Spinal cord (tissue), 10 donors: Measurements from ENCODE around the gene TCF12. TPM values are rescaled to one million over a fixed set of nuclear protein-coding genes. Genes with fewer than 3 reads are reported as not detected.

ENCODE experiments used
- DNase-seq, 6 donors: peaks; one replicate each; pipeline versions ENCODE4 v3.0.0 to v3.0.0-alpha.2; 2013 to 2015; ENCODE audit warnings: low spot score in 6 of 6, low read depth in 4 of 6
- H3K27ac ChIP-seq: one replicate; pipeline ENCODE4 v1.5.1; 2013; ENCODE audit warnings: low read depth, low read length, control low read depth
- H3K27me3 ChIP-seq: one replicate; pipeline ENCODE4 v1.6.1; 2013; ENCODE audit warnings: low read length; ENCODE audit not compliant: control insufficient read depth, insufficient read depth
- H3K36me3 ChIP-seq: one replicate; pipeline ENCODE4 v1.6.1; 2013; ENCODE audit warnings: low read length; ENCODE audit not compliant: control insufficient read depth, insufficient read depth
- H3K4me1 ChIP-seq: one replicate; pipeline ENCODE4 v1.6.1; 2013; ENCODE audit warnings: low read length; ENCODE audit not compliant: control insufficient read depth, insufficient read depth
- H3K4me3 ChIP-seq: one replicate; pipeline ENCODE4 v1.5.1; 2013; ENCODE audit warnings: low read depth, low read length, control low read depth
- H3K9me3 ChIP-seq: one replicate; pipeline ENCODE4 v1.6.1; 2013; ENCODE audit warnings: low read length; ENCODE audit not compliant: control insufficient read depth, insufficient read depth
- WGBS: methylation state at CpG from one replicate; pipeline ENCODE4 v1.1.5; 2013; ENCODE audit warnings: missing lambda C conversion rate; ENCODE audit not compliant: insufficient coverage; 5-methylcytosine and 5-hydroxymethylcytosine counted together
- polyA plus RNA-seq, 2 donors: library from polyadenylated mRNA; unstranded; fragments of 120-200 nt; gene quantifications; one replicate each; pipeline ENCODE4 v1.2.1, GENCODE V29; 2013; ENCODE audit not compliant: insufficient read length in 2 of 2
- total RNA-seq, 2 donors: library from RNA; depleted of rRNA in 1 of 2; stranded (reverse); fragments of 120-200 nt in 1 of 2; fragments of >200 nt in 1 of 2; gene quantifications; one replicate each; pipeline versions ENCODE4 v1.2.3 to v1.2.4, GENCODE V29; 2013 to 2014
- donor health status: healthy.

Gene TCF12
- total and polyA plus RNA-seq, 4 donors: 88.8 to 183 (median 135) TPM

DNA sequence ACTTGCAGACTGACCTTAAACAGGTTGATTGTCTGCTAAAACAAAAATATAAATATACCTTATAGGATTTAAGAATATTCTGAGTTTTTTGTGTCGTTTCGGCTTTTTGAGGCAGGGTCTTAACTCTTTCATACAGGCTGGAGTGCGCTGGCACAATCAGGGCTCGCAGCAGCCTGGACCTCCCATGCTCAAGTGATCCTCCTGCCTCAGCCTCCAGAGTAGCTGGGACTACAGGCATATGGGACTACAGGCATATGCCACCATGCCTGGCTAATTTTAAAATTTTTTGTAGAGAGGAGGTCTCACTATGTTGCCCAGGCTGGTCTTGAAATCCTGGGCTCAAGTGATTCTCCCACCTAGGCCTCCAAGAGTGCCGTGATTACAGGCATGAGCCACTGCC, 113.9 kb downstream of the TCF12 start:
- WGBS: 96% methylated on average over 4 of the region's 5 CpGs

GRCh38 chr15:57033715-57034439, 115.4 kb downstream of the TCF12 start:
- 100% methylated on average over 1 of the region's 3 CpGs for WGBS

More for the DNA sequence above, 113.9 kb downstream of the TCF12 start:
- Histone ChIP-seq H3K27me3 (no peaks in the 10 kb centered on the region), H3K36me3 (no peaks in the 10 kb centered on the region), H3K4me3 (no peak overlapping the region), H3K27ac (no peak overlapping the region), H3K9me3 (no peaks in the 10 kb centered on the region), H3K4me1 (no peaks in the 10 kb centered on the region)
- no peak for DNase-seq

DNA sequence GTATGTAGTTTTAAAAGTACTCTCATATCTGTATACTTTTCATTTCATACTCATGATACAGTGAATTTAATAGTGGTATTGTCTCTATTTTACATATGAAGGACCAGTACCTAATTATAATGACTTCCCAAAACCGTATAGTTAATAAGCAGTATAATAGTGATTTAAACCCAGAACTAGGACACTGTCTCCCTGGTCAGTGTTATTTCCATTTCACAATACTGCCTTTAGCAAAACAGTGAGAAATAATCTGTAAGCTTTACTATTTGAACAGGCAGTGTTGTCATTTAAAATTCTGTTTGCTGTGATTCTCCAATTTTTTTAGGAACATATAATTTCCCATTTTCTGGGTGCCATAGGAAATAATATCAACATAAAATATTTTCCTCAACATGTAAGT, 116.2 kb downstream of the TCF12 start:
- Histone ChIP-seq H3K4me3 (no peak overlapping the region), H3K27ac (no peak overlapping the region), H3K27me3 (no peaks in the 10 kb centered on the region), H3K4me1 (no peaks in the 10 kb centered on the region), H3K36me3 (no peaks in the 10 kb centered on the region), H3K9me3 (no peaks in the 10 kb centered on the region)
- WGBS: no CpG with 5 or more reads among the region's 1 CpG
- DNase-seq: no peak

More at GRCh38 chr15:57033715-57034439, 115.4 kb downstream of the TCF12 start:
- no peak for DNase-seq
- H3K27me3 ChIP-seq: no peaks in the 10 kb centered on the region
- H3K4me1 ChIP-seq: no peaks in the 10 kb centered on the region
- H3K9me3 ChIP-seq: no peaks in the 10 kb centered on the region
- H3K27ac ChIP-seq: no peak overlapping the region
- H3K4me3 ChIP-seq: no peak overlapping the region
- no peaks in the 10 kb centered on the region for H3K36me3 ChIP-seq

- no peaks in the 10 kb centered on the region for H3K4me1 ChIP-seq
- no peaks in the 10 kb centered on the region for H3K27me3 ChIP-seq
- H3K9me3 ChIP-seq: no peaks in the 10 kb centered on the region
- WGBS: no CpG with 5 or more reads among the region's 5 CpGs
- no peak for DNase-seq
- H3K27ac ChIP-seq: no peak overlapping the region
- no peaks in the 10 kb centered on the region for H3K36me3 ChIP-seq
- H3K4me3 ChIP-seq: no peak overlapping the region
These were observed 117.2 kb downstream of the TCF12 start for GRCh38 chr15:57035664-57036063.

DNA sequence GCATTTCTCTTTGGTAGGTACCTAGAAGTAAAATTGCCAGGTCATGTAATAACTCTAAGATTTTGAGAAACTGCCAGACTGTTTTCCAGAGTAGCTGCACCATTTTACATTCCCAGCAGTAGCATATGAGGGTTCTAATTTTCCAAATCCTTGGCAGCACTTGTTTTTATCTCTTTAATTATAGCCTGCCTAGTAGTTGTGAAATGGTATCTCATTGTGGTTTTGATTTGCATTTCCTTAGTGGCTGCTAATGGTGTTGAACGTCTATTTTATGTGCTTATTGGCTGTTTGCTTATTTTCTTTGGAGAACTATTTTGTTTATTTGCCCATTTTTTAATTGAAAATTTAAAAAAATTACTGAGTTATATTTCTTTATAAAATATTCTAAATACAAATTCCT, 117.9 kb downstream of the TCF12 start:
- H3K27me3 ChIP-seq: no peaks in the 10 kb centered on the region
- H3K27ac ChIP-seq: no peak overlapping the region
- DNase-seq: peak in 1 of 6 donors; percentile 71
- no peaks in the 10 kb centered on the region for H3K4me1 ChIP-seq
- H3K36me3 ChIP-seq: no peaks in the 10 kb centered on the region
- no peak overlapping the region for H3K4me3 ChIP-seq
- no CpG with 5 or more reads among the region's 1 CpG for WGBS
- H3K9me3 ChIP-seq: no peaks in the 10 kb centered on the region

DNA sequence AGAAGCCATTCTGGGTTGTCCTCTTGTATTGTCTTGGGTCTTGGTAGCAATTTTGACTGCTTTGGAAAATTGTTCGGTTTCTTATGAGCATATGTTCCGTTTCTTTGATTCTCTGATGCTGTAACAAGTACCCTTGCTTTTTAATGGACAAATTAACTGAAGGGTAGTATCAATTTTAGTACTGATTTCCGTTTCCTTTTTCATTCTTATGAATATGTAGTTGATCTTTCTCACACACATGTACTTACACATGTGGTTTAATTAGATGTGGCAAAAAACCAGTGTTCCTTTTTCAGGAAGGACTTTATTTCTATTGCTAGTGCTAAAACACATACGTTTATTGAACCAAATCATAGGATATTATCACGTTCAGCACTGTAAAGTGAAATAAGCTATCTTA, 119.1 kb downstream of the TCF12 start:
- H3K27me3 ChIP-seq: no peaks in the 10 kb centered on the region
- no peaks in the 10 kb centered on the region for H3K4me1 ChIP-seq
- H3K4me3 ChIP-seq: no peak overlapping the region
- no peak for DNase-seq
- WGBS: no CpG with 5 or more reads among the region's 5 CpGs
- no peak overlapping the region for H3K27ac ChIP-seq
- H3K9me3 ChIP-seq: no peaks in the 10 kb centered on the region
- H3K36me3 ChIP-seq: no peaks in the 10 kb centered on the region

- H3K4me3 ChIP-seq: no peak overlapping the region
- H3K4me1 ChIP-seq: no peaks in the 10 kb centered on the region
- H3K36me3 ChIP-seq: no peaks in the 10 kb centered on the region
- H3K27me3 ChIP-seq: no peaks in the 10 kb centered on the region
- no peak overlapping the region for H3K27ac ChIP-seq
- 100% methylated on average over 2 of the region's 2 CpGs for WGBS
- H3K9me3 ChIP-seq: no peaks in the 10 kb centered on the region
- DNase-seq: no peak
These were observed 119.6 kb downstream of the TCF12 start for GRCh38 chr15:57038040-57038439.

DNA sequence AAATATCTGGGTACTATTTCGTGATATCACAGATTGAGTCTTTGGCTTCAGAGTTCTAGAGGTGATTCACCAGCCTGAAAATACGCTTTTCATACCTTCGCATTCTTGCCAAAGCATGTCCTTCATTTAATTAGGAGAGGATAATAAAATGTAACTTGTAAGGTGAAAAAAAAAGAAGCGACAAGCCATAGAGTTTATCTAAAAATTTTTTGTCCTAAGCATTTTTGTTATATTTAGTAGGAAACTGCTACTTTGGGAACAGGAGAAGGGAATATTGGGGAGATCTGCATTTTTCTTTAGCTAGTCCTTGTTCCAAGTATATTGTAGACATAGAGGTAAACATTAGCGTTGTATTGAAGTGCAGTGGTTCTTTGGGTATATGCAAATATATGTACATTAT, 120.1 kb downstream of the TCF12 start:
- Histone ChIP-seq H3K4me3 (no peak overlapping the region), H3K27ac (no peak overlapping the region), H3K27me3 (no peaks in the 10 kb centered on the region), H3K9me3 (no peaks in the 10 kb centered on the region), H3K4me1 (no peaks in the 10 kb centered on the region), H3K36me3 (no peaks in the 10 kb centered on the region)
- 100% methylated on average over 1 of the region's 5 CpGs for WGBS
- DNase-seq: no peak

DNA sequence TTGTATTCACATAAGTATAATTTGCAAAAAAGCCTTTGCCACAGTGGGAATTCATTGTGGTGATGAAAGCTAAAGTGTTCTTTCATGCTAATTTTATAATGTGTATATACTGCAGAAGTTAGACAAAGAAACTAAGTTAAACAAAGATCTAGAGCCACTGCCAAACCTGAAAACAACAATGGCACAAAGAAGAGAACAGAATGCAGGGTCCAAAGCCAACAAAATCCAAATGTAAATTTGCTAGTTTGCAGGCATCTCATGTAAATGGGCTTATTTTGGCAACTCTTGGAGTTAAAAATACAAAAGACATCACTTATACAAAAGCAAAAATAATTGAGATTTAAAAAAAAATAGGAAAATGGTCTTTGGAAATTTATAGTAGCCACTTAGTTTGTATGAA, 123.0 kb downstream of the TCF12 start:
- Histone ChIP-seq H3K27me3 (no peaks in the 10 kb centered on the region), H3K9me3 (no peaks in the 10 kb centered on the region), H3K4me3 (no peak overlapping the region), H3K4me1 (no peaks in the 10 kb centered on the region), H3K27ac (no peak overlapping the region), H3K36me3 (no peaks in the 10 kb centered on the region)
- peak in 1 of 6 donors; percentile 70 for DNase-seq

GRCh38 chr15:57044072-57044702, 125.7 kb downstream of the TCF12 start:
- Histone ChIP-seq H3K27ac (no peak overlapping the region), H3K4me3 (no peak overlapping the region), H3K4me1 (no peaks in the 10 kb centered on the region), H3K9me3 (no peaks in the 10 kb centered on the region), H3K36me3 (no peaks in the 10 kb centered on the region), H3K27me3 (no peaks in the 10 kb centered on the region)
- WGBS: no CpG with 5 or more reads among the region's 5 CpGs
- no peak for DNase-seq
